Spleen (tissue), 11 donors: ENCODE data around the gene YWHAG. TPM values are rescaled to one million over a fixed set of nuclear protein-coding genes. Genes with fewer than 3 reads are reported as not detected.

Experiments
- DNase-seq: peaks from one replicate; pipeline ENCODE4 v3.0.0-alpha.2; 2020
- H3K27ac ChIP-seq, 8 donors: fragments of 200-600 bp; sonication (generic) in 7 of 8; 1 replicate in 4 of 8; 2 replicates in 4 of 8; pipeline versions ENCODE4 v1.5.0 to v1.8.0; 2016 to 2021; ENCODE audit warnings: inconsistent platforms in 4 of 8, mild to moderate bottlenecking in 4 of 8, moderate library complexity in 1 of 8
- H3K27me3 ChIP-seq, 7 donors: fragments of 200-600 bp; sonication (generic) in 6 of 7; replicated peaks in 1 of 7; 1 replicate in 4 of 7; 2 replicates in 3 of 7; pipeline versions ENCODE4 v1.5.0 to v1.8.0; 2016 to 2021; ENCODE audit warnings: inconsistent platforms in 3 of 7, mild to moderate bottlenecking in 1 of 7
- H3K36me3 ChIP-seq, 6 donors: fragments of 200-600 bp; sonication (generic) in 5 of 6; 1 replicate in 4 of 6; 2 replicates in 2 of 6; pipeline versions ENCODE4 v1.5.0 to v1.8.0; 2016 to 2021; ENCODE audit warnings: inconsistent platforms in 2 of 6
- H3K4me1 ChIP-seq, 6 donors: fragments of 200-600 bp; sonication (generic) in 5 of 6; 1 replicate in 3 of 6; 2 replicates in 3 of 6; pipeline versions ENCODE4 v1.5.0 to v1.8.0; 2016 to 2021; ENCODE audit warnings: inconsistent platforms in 3 of 6
- H3K4me3 ChIP-seq, 8 donors: fragments of 200-600 bp; sonication (generic) in 7 of 8; 1 replicate in 4 of 8; 2 replicates in 4 of 8; pipeline versions ENCODE4 v1.5.0 to v1.8.0; 2016 to 2021; ENCODE audit warnings: inconsistent platforms in 4 of 8, mild to moderate bottlenecking in 4 of 8, moderate library complexity in 2 of 8
- H3K9me3 ChIP-seq, 8 donors: fragments of 200-600 bp; sonication (generic) in 7 of 8; 1 replicate in 4 of 8; 2 replicates in 4 of 8; pipeline versions ENCODE4 v1.5.0 to v1.8.0; 2016 to 2021; ENCODE audit warnings: inconsistent platforms in 4 of 8
- CTCF ChIP-seq, 11 experiments: fragments of 200-600 bp in 7 of 11; fragments of 450-650 bp in 4 of 11; sonication (generic) in 4 of 11; IDR thresholded peaks in 8 of 11; conservative IDR thresholded peaks in 3 of 11; 1 replicate in 7 of 11; 2 replicates in 4 of 11; pipeline versions ENCODE4 v1.4.0 to v1.8.0; 2016 to 2021; ENCODE audit warnings: antibody characterized with exemption in 11 of 11, inconsistent platforms in 4 of 11, mild to moderate bottlenecking in 1 of 11
- POLR2A ChIP-seq, 3 donors: fragments of 450-650 bp; IDR thresholded peaks; one replicate each; pipeline ENCODE4 v1.5.1; 2017; ENCODE audit warnings: antibody characterized with exemption in 3 of 3, mild to moderate bottlenecking in 1 of 3
- POLR2AphosphoS5 ChIP-seq, 3 donors: sonication (generic); formaldehyde crosslinking; IDR thresholded peaks; one replicate each; pipeline ENCODE4 v1.5.1; 2017; ENCODE audit warnings: antibody characterized with exemption in 3 of 3
- WGBS, 5 donors: extraction: QIAGEN DNeasy Blood & Tissue Kit in 3 of 5; methylation state at CpG; one replicate each; pipeline versions ENCODE4 v1.1.5 to v1.1.7; 2013 to 2018; 5-methylcytosine and 5-hydroxymethylcytosine counted together
- intact Hi-C: fragments of 100-400 bp; cut with DNase I; formaldehyde crosslinking; loops from one replicate; pipeline ENCODE4 v1.15.0; 2023; ENCODE audit warnings: low total_unique reads
- polyA plus RNA-seq, 3 donors: library from polyadenylated mRNA; stranded (reverse); fragments of 200-250 nt; gene quantifications; one replicate each; pipeline ENCODE4 v1.2.1, GENCODE V29; 2013
- total RNA-seq, 7 donors: library from RNA; depleted of rRNA in 3 of 7; stranded (reverse); fragments of >200 nt in 3 of 7; fragmentation: NEBNext Ultra II Directional in 4 of 7; extraction: Animal tissue kit (Norgen Biotek cat#: 25700) in 4 of 7; gene quantifications; one replicate each; pipeline versions ENCODE4 v1.1.0 to v1.2.1, GENCODE V29; 2016 to 2021
- donor health status: healthy with polysubstance abuse.
- donor health status: DM: no; HTN: no; CAD: no; lungs with moderate emphysema.
- donor health status: DM: no; HTN: no; CAD: no.
- donor health status: Bipolar disorder and iron deficiency.
- donor health status: healthy.
- donor health status: DM: no; HTN: no; CAD: no.
- donor health status: DM: yes; HTN: yes; CAD: no.

Gene YWHAG
- total and polyA plus RNA-seq, 10 donors: 19.7 to 108 (median 70.4) TPM

GRCh38 chr7:76304888-76305375 is 53.9 kb downstream of the YWHAG start:
- Histone ChIP-seq H3K27ac (peak overlapping the region in 3 of 8 donors; percentile 6 to 92 (median 25)), H3K4me3 (no peak overlapping the region)
- WGBS, 5 donors: 71 to 92% (median 86%) methylated on average over 4 to 10 of the region's 10 CpGs

GRCh38 chr7:76303202-76304147 is 55.3 kb downstream of the YWHAG start:
- WGBS, 5 donors: 1 to 4% (median 3%) methylated on average over 47 to 56 of the region's 56 CpGs
- Histone ChIP-seq H3K36me3 (no peaks in the 10 kb centered on the region), H3K27ac (peak overlapping the region; percentile 61 to 96 (median 92)), H3K27me3 (peaks cover 0 to 12% (median 0%) of the 10 kb centered on the region in 7 donors), H3K4me1 (peaks cover 4 to 40% (median 32%) of the 10 kb centered on the region in 6 donors), H3K9me3 (no peaks in the 10 kb centered on the region), H3K4me3 (peak overlapping the region; percentile 36 to 92 (median 64))
- DNase-seq: peak; percentile 92
- intact Hi-C loops: no loop called here
- TF ChIP-seq POLR2AphosphoS5 (IDR thresholded peaks at IDR 0.05) (peak; percentile 69 to 81 (median 78)), POLR2A (IDR thresholded peaks at IDR 0.05) (no peak), CTCF (IDR thresholded peaks at IDR 0.05 in 8 of 11, conservative IDR thresholded peaks at IDR 0.05 in 3 of 11) (no peak)

More at GRCh38 chr7:76304888-76305375, 53.9 kb downstream of the YWHAG start:
- Histone ChIP-seq H3K9me3 (no peaks in the 10 kb centered on the region), H3K27me3 (peaks cover 0 to 12% (median 0%) of the 10 kb centered on the region in 7 donors), H3K4me1 (peaks cover 4 to 40% (median 32%) of the 10 kb centered on the region in 6 donors), H3K36me3 (no peaks in the 10 kb centered on the region)
- no peak for DNase-seq
- TF ChIP-seq CTCF (IDR thresholded peaks at IDR 0.05 in 8 of 11, conservative IDR thresholded peaks at IDR 0.05 in 3 of 11) (no peak), POLR2AphosphoS5 (IDR thresholded peaks at IDR 0.05) (no peak), POLR2A (IDR thresholded peaks at IDR 0.05) (no peak)
- intact Hi-C loops: no loop called here

GRCh38 chr7:76302347-76303201 is 56.2 kb downstream of the YWHAG start, which contains the start of gene HSPB1:
HSPB1 (plus strand) TSS chr7:76302673; CDS start chr7:76302713, 40 bp downstream.
- Histone ChIP-seq H3K36me3 (no peaks in the 10 kb centered on the region), H3K27ac (peak within 1 kb of the TSS; percentile 61 to 96 (median 92)), H3K27me3 (peaks cover 0 to 12% (median 0%) of the 10 kb centered on the region in 7 donors), H3K4me3 (peak within 1 kb of the TSS; percentile 36 to 92 (median 64)), H3K9me3 (no peaks in the 10 kb centered on the region), H3K4me1 (peaks cover 4 to 41% (median 32%) of the 10 kb centered on the region in 6 donors)
- intact Hi-C loops: no loop called here
- WGBS, 5 donors: 1 to 2% (median 1%) methylated on average over 38 to 75 of the region's 75 CpGs
- peak; percentile 92 for DNase-seq
- peak in 2 of 3 donors; percentile 0 to 58 for TF ChIP-seq POLR2A (IDR thresholded peaks at IDR 0.05)
- TF ChIP-seq CTCF (IDR thresholded peaks at IDR 0.05 in 8 of 11, conservative IDR thresholded peaks at IDR 0.05 in 3 of 11): no peak
- peak; percentile 89 to 94 (median 90) for TF ChIP-seq POLR2AphosphoS5 (IDR thresholded peaks at IDR 0.05)
